Measurements from ENCODE around the gene STK39.
"Not testable (repeated sequence)": the region's sequence is repeated elsewhere in the genome, so short reads cannot be mapped to it uniquely, and the experiment has no call there.

The STK39 gene

DNA sequence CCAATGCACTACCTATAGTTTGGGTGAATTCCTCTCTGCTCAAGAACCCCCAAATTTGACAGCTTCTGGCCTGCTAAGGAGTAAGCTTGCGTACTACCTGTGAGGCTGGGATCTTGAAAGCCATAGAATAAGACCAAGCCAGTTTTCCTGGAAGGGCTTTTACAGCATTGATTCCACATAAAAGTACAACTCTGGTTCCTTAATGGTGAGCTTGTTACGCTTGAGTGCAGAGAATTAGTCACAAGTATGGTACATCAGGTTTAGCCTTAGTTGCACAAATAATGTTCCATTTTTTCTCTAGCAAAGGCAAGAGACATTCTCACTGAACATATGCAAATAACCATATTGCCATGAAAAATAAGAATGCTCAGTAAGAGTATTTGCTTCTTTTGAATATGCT is 39.1 kb upstream of the STK39 start:
- no peak overlapping the region for H3K4me3 ChIP-seq (replicated peaks in 1 of 2; ENCODE audit: low read depth in 2 of 2, low read length in 2 of 2)
- DNase-seq (ENCODE audit: low read depth in 2 of 2): no peak
- TF ChIP-seq, protein P1, sequence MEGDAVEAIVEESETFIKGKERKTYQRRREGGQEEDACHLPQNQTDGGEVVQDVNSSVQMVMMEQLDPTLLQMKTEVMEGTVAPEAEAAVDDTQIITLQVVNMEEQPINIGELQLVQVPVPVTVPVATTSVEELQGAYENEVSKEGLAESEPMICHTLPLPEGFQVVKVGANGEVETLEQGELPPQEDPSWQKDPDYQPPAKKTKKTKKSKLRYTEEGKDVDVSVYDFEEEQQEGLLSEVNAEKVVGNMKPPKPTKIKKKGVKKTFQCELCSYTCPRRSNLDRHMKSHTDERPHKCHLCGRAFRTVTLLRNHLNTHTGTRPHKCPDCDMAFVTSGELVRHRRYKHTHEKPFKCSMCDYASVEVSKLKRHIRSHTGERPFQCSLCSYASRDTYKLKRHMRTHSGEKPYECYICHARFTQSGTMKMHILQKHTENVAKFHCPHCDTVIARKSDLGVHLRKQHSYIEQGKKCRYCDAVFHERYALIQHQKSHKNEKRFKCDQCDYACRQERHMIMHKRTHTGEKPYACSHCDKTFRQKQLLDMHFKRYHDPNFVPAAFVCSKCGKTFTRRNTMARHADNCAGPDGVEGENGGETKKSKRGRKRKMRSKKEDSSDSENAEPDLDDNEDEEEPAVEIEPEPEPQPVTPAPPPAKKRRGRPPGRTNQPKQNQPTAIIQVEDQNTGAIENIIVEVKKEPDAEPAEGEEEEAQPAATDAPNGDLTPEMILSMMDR (IDR thresholded peaks at IDR 0.05; ENCODE audit: low read depth, low read length): no peak

DNA sequence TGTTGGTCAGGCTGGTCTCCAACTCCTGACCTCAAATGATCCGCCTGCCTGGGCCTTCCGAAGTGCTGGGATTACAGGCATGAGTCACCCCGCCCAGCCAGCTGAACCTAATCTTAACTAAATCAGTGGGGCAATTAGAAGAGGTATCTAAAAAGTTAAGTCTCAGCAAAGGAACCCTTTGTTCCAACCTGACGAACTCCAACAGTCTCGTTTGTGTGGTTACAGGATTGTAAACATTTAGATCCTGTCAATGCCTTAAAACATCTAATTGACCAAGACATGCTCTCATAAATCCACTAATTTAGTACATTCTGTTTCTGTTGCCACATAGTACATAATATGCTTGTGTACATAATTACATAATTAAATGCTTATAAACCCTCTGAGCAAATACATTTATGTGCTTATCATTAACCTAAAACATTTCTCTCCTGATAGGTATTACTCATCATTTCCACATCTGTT is 31.1 kb upstream of the STK39 start:
- H3K4me3 ChIP-seq (replicated peaks in 1 of 2; ENCODE audit: low read depth in 2 of 2, low read length in 2 of 2): no peak overlapping the region
- peak; percentile 25 to 44 for DNase-seq (ENCODE audit: low read depth in 2 of 2)
- TF ChIP-seq, protein P1 (IDR thresholded peaks at IDR 0.05; ENCODE audit: low read depth, low read length): no peak

DNA sequence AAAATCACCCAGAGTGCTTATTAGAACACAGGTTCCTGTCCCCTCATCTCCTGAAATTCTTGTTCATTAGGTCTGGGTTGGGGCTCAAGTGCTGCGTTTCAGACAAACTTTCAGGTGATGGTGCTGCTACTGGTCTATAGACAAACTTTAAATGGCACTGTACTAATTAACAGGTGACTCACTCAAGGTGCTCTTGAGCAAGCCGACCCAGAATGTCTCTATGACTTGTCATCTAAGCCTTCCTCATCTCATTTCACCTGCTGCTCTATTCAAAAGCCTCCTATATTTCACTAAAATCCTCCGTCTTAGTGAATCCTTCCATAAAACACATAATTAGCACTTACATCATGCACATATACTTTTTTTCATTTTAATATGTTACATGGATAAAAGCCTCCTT is 29.9 kb upstream of the STK39 start:
- no peak for DNase-seq (ENCODE audit: low read depth in 2 of 2)
- no peak overlapping the region for H3K4me3 ChIP-seq (replicated peaks in 1 of 2; ENCODE audit: low read depth in 2 of 2, low read length in 2 of 2)
- TF ChIP-seq, protein P1 (IDR thresholded peaks at IDR 0.05; ENCODE audit: low read depth, low read length): no peak

DNA sequence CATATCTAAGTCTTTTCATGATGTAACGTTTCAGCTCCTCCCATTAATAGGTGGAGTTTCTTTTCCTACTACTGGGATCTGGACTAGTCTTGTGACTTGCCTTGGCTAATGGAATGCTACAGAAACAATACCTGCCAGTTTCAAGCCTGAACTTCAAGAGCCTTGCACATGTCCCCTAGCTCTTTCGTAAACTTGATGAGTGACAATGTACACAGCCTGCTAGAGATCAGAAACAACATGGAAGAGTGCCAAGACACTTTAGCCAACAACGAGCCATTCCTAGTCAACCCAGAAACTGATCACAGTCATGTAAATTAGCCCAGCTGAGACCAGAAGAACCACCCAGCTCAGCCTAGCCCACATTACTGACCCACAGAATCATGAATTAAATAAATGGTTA is 24.8 kb upstream of the STK39 start:
- no peak overlapping the region for H3K4me3 ChIP-seq (replicated peaks in 1 of 2; ENCODE audit: low read depth in 2 of 2, low read length in 2 of 2)
- TF ChIP-seq, protein P1 (IDR thresholded peaks at IDR 0.05; ENCODE audit: low read depth, low read length): no peak
- DNase-seq (ENCODE audit: low read depth in 2 of 2): peak in 1 of 2 donors; percentile 3

DNA sequence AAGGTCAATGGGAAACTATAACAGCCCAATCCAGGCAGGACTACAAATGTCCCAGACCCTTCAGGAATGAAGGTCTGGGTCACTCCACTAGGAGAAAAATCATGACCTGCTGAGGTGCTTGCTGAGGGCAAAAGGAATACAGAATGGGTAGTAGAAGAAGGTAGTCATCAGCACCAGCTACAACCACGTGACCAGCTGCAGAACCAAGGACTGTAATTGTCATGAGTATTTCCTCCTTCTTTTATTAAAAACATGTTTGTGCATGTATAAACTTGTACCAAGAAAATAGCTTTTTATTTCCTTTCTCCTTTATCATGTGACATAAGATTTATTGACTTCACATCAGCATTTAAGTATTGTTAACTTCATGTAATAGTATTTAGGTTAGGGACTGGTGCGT is 15.5 kb upstream of the STK39 start:
- H3K4me3 ChIP-seq (replicated peaks in 1 of 2; ENCODE audit: low read depth in 2 of 2, low read length in 2 of 2); DNase-seq (ENCODE audit: low read depth in 2 of 2): not testable (repeated sequence)

DNA sequence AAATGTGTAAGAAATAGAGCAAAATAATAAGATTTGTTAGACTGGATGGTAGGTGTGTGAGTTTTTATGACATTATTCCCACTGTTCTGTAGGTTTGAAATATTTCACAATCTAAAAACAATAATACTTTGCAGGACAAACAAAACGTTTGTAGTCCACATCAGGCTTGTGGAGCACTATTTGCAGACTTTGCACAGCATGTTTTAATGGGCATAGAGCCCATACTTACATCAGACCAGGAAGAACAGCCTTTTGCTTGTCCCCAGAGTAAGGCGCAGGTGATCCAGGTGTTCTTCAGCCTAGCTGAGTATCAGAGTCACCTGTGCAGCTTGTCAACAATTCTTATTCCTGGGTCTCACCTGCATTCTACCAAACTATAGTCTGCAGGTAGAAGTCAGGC is 9.1 kb upstream of the STK39 start:
- H3K4me3 ChIP-seq (replicated peaks in 1 of 2; ENCODE audit: low read depth in 2 of 2, low read length in 2 of 2): no peak overlapping the region
- DNase-seq (ENCODE audit: low read depth in 2 of 2): no peak
- TF ChIP-seq, protein P1 (IDR thresholded peaks at IDR 0.05; ENCODE audit: low read depth, low read length): no peak

DNA sequence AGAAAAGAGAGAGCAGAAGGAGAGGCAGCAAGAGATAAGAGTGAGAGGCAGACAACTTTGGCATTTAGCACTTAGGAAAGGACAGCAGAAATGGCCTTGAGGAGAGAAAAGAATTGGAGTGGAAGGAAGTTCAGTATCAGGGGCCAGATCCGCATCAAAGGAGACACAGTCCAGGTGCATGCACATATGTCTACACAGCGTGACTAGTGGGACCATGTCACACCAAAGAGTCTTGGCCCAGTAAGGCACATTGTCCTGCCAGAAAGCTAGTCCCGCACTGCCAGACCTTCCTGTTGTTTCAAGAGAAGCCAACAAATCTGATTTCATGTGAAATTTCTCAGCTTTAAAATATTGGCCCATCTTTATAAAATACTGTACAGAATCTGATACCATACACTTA is 8.5 kb upstream of the STK39 start:
- no peak overlapping the region for H3K4me3 ChIP-seq (replicated peaks in 1 of 2; ENCODE audit: low read depth in 2 of 2, low read length in 2 of 2)
- TF ChIP-seq, protein P1 (IDR thresholded peaks at IDR 0.05; ENCODE audit: low read depth, low read length): no peak
- DNase-seq (ENCODE audit: low read depth in 2 of 2): no peak
